B cell (primary cell): ENCODE results near the gene RAP1GAP. TPM values are rescaled to one million over a fixed set of nuclear protein-coding genes. Genes with fewer than 3 reads are reported as not detected.

ENCODE experiments used
- ATAC-seq: fragments of 200-7000 bp; cut with Tn5 transposase; one replicate; pipeline ENCODE4 v1.10.0; 2021; ENCODE audit warnings: low read depth, mild to moderate bottlenecking, moderate number of reproducible peaks, moderate library complexity
- CTCF ChIA-PET: fragments of 350-600 bp; sonication (Branson Sonifier 250); formaldehyde crosslinking; loops from one replicate; lab custom pipeline; 2021; ENCODE audit warnings: antibody characterized with exemption, inconsistent platforms; lab: Charles Lee
- POLR2A ChIA-PET: fragments of 350-600 bp; sonication (Branson Sonifier 250); formaldehyde crosslinking; loops from one replicate; lab custom pipeline; 2021; ENCODE audit warnings: antibody characterized with exemption; lab: Charles Lee
- DNase-seq: peaks from one replicate; pipeline ENCODE4 v3.0.0; 2013
- H2AFZ ChIP-seq: 2 replicates; pipeline ENCODE4 v1.6.1; 2012; ENCODE audit warnings: mild to moderate bottlenecking, low read depth, low read length; ENCODE audit not compliant: insufficient read depth, poor library complexity, severe bottlenecking
- H3K27ac ChIP-seq, 2 donors: 1 replicate in 1 of 2; 2 replicates in 1 of 2; pipeline ENCODE4 v1.5.1; 2012 to 2013; ENCODE audit warnings: low read length in 2 of 2, mild to moderate bottlenecking in 2 of 2, moderate library complexity in 1 of 2
- H3K27me3 ChIP-seq, 4 experiments: fragments of 200-600 bp in 1 of 4; sonication (generic) in 1 of 4; replicated peaks in 1 of 4; 1 replicate in 2 of 4; 2 replicates in 2 of 4; pipeline versions ENCODE4 v1.6.1 to v1.7.0; 2013 to 2016; ENCODE audit warnings: low read length in 3 of 4, mild to moderate bottlenecking in 2 of 4, mixed read lengths in 1 of 4, moderate library complexity in 1 of 4; ENCODE audit not compliant: insufficient read depth in 4 of 4, control insufficient read depth in 3 of 4; ENCODE audit errors: control extremely low read depth in 1 of 4
- H3K36me3 ChIP-seq, 2 experiments: replicated peaks in 1 of 2; 1 replicate in 1 of 2; 2 replicates in 1 of 2; pipeline versions ENCODE4 v1.6.1 to v1.7.1; 2013; ENCODE audit warnings: low read length in 1 of 2; ENCODE audit not compliant: insufficient read depth in 2 of 2, control insufficient read depth in 1 of 2; ENCODE audit errors: control extremely low read depth in 1 of 2, extremely low read depth in 1 of 2
- H3K4me1 ChIP-seq, 2 donors: fragments of 200-600 bp in 1 of 2; sonication (generic) in 1 of 2; 1 replicate in 1 of 2; 2 replicates in 1 of 2; pipeline versions ENCODE4 v1.5.1 to v1.6.1; 2013 to 2017; ENCODE audit warnings: low read length in 2 of 2; ENCODE audit not compliant: control insufficient read depth in 2 of 2, insufficient read depth in 2 of 2
- H3K4me2 ChIP-seq: replicated peaks from 2 replicates; pipeline ENCODE3; 2012; ENCODE audit warnings: mild to moderate bottlenecking, low read depth, low read length; ENCODE audit not compliant: poor library complexity, severe bottlenecking
- H3K4me3 ChIP-seq, 5 experiments: fragments of 200-600 bp in 1 of 5; sonication (generic) in 1 of 5; 1 replicate in 3 of 5; 2 replicates in 2 of 5; pipeline versions ENCODE4 v1.5.1 to v1.7.0; 2011 to 2016; ENCODE audit warnings: low read length in 4 of 5, mild to moderate bottlenecking in 4 of 5, low read depth in 2 of 5, control low read depth in 1 of 5, moderate library complexity in 1 of 5; ENCODE audit not compliant: insufficient read depth in 1 of 5; ENCODE audit errors: control extremely low read depth in 1 of 5, extremely low read depth in 1 of 5
- H3K79me2 ChIP-seq: fragments of 200-600 bp; sonication (generic); one replicate; pipeline ENCODE4 v1.6.0; 2016; ENCODE audit warnings: low read length; ENCODE audit not compliant: control insufficient read depth, insufficient read depth
- H3K9ac ChIP-seq: fragments of 200-600 bp; sonication (generic); 2 replicates; pipeline ENCODE4 v1.6.1; 2017; ENCODE audit warnings: mild to moderate bottlenecking, low read length, moderate library complexity
- H3K9me3 ChIP-seq, 3 donors: one replicate each; pipeline versions ENCODE4 v1.6.1 to v1.7.1; 2013; ENCODE audit warnings: low read length in 2 of 3; ENCODE audit not compliant: control insufficient read depth in 2 of 3, insufficient read depth in 1 of 3; ENCODE audit errors: control extremely low read depth in 1 of 3
- H4K20me1 ChIP-seq: 2 replicates; pipeline ENCODE4 v1.6.0; 2012; ENCODE audit warnings: mild to moderate bottlenecking, low read length; ENCODE audit not compliant: insufficient read depth, control insufficient read depth, poor library complexity, severe bottlenecking
- H3K27ac Mint-ChIP-seq: one replicate; pipeline ENCODE4 v1.8.0; 2021; ENCODE audit warnings: mixed read lengths
- H3K27me3 Mint-ChIP-seq: one replicate; pipeline ENCODE4 v1.8.0; 2021; ENCODE audit warnings: mixed read lengths
- H3K4me1 Mint-ChIP-seq: one replicate; pipeline ENCODE4 v1.8.0; 2021; ENCODE audit warnings: mixed read lengths
- H3K4me3 Mint-ChIP-seq: one replicate; pipeline ENCODE4 v1.8.0; 2021; ENCODE audit warnings: mixed read lengths
- H3K9me3 Mint-ChIP-seq: one replicate; pipeline ENCODE4 v1.8.0; 2022; ENCODE audit warnings: mixed read lengths; ENCODE audit not compliant: insufficient read depth
- EZH2 ChIP-seq: IDR thresholded peaks from 2 replicates; pipeline ENCODE4 v1.6.1; 2012; ENCODE audit warnings: borderline replicate concordance, low read depth, mild to moderate bottlenecking, moderate library complexity, low read length; ENCODE audit not compliant: insufficient read depth, poor library complexity, severe bottlenecking
- WGBS: methylation state at CpG from one replicate; pipeline ENCODE4 v1.1.5; 2013; ENCODE audit warnings: missing lambda C conversion rate; ENCODE audit not compliant: insufficient coverage; 5-methylcytosine and 5-hydroxymethylcytosine counted together
- intact Hi-C: fragments of 100-400 bp; cut with micrococcal nuclease; formaldehyde crosslinking; loops from one replicate; pipeline ENCODE4 v1.10.0; 2022
- polyA plus RNA-seq: library from polyadenylated mRNA; depleted of rRNA; stranded (reverse); fragments of >200 nt; gene quantifications from 2 replicates; pipeline ENCODE4 v1.2.3, GENCODE V29; 2012
- total RNA-seq, 2 donors: library from RNA; stranded (reverse); fragments of 120-200 nt in 1 of 2; gene quantifications; 1 replicate in 1 of 2; 2 replicates in 1 of 2; pipeline versions ENCODE4 v1.2.3 to v1.2.4, GENCODE V29; 2013 to 2022
- TF ChIP-seq, protein P1 (sequence below): fragments of 200-600 bp; IDR thresholded peaks from one replicate; pipeline ENCODE4 v1.8.0; 2022; ENCODE audit warnings: antibody characterized with exemption, mild to moderate bottlenecking

Gene RAP1GAP
- total and polyA plus RNA-seq, 2 donors (not counting 1 experiment from before 2014, with no cell fraction given): 0.07 to 0.09 TPM

DNA sequence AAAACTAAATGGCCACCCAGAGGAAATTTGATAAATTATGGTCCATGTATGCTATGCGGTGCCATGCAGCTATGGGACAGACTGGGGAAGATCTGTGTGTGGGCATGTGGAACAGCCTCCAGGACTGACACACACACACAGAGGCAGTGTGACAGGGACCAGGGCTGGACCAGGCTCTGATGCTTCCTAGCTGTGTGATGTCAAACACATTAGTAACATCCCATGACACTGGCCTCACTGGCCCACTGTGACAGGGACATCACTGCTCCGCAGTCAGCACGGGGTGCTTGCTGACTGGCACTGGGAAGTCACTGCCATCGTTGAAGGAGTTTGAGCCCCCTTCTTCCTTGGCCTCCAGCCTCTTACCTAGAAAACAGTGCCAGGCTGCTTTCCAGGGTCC, 13.9 kb downstream of the RAP1GAP start:
- Histone ChIP-seq H3K27ac (no peak overlapping the region), H2AFZ (no peak overlapping the region), H4K20me1 (no peaks in the 10 kb centered on the region), H3K79me2 (no peaks in the 10 kb centered on the region), H3K4me3 (no peak overlapping the region), H3K9ac (no peak overlapping the region), H3K4me1 (peaks cover 18 to 19% of the 10 kb centered on the region in 2 donors), H3K27me3 (peaks cover 0 to 34% (median 13%) of the 10 kb centered on the region in 4 experiments), H3K36me3 (no peaks in the 10 kb centered on the region), H3K4me2 (no peak overlapping the region), H3K9me3 (peaks cover 0 to 13% (median 0%) of the 10 kb centered on the region in 3 donors)
- H3K4me1 Mint-ChIP-seq: peaks cover 20% of the 10 kb centered on the region
- H3K27ac Mint-ChIP-seq: no peak overlapping the region
- intact Hi-C loops: loop anchor here (5.0 to 10.0 kb wide), 2 partner anchors 290 to 307 kb away; no protein-coding TSS in a partner anchor
- no peak for ATAC-seq
- H3K4me3 Mint-ChIP-seq: no peak overlapping the region
- 100% methylated on average over 4 of the region's 4 CpGs for WGBS
- no peak for TF ChIP-seq EZH2
- TF ChIP-seq, protein P1, sequence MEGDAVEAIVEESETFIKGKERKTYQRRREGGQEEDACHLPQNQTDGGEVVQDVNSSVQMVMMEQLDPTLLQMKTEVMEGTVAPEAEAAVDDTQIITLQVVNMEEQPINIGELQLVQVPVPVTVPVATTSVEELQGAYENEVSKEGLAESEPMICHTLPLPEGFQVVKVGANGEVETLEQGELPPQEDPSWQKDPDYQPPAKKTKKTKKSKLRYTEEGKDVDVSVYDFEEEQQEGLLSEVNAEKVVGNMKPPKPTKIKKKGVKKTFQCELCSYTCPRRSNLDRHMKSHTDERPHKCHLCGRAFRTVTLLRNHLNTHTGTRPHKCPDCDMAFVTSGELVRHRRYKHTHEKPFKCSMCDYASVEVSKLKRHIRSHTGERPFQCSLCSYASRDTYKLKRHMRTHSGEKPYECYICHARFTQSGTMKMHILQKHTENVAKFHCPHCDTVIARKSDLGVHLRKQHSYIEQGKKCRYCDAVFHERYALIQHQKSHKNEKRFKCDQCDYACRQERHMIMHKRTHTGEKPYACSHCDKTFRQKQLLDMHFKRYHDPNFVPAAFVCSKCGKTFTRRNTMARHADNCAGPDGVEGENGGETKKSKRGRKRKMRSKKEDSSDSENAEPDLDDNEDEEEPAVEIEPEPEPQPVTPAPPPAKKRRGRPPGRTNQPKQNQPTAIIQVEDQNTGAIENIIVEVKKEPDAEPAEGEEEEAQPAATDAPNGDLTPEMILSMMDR: no peak
- ChIA-PET CTCF (no interaction called here), POLR2A (interaction anchor here (0.6 kb wide), 1 partner anchor 290 kb away, joined by 7 read pairs; no protein-coding TSS in a partner anchor)
- H3K27me3 Mint-ChIP-seq: peaks cover 17% of the 10 kb centered on the region
- H3K9me3 Mint-ChIP-seq: no peaks in the 10 kb centered on the region
- no peak for DNase-seq

DNA sequence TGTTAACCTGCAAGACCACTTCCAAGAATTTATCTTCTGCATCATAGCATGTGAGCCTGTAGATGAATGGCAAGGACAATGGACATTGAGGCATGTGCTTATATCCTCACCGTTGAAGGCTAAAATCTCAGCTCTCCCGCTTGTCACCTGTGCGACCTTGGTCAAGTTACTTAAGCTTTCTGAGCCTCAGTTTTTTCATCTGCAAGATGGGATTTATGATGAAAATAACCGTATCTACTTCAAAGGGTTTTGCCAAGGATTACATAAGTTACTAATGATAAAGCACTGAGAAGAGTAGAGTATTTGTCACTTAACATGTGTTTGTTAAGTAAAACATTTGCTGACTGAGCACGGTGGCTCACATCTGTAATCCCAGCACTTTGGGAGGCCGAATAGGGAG, 14.9 kb downstream of the RAP1GAP start:
- Histone ChIP-seq H3K4me3 (no peak overlapping the region), H3K9me3 (peaks cover 0 to 13% (median 0%) of the 10 kb centered on the region in 3 donors), H2AFZ (no peak overlapping the region), H3K36me3 (no peaks in the 10 kb centered on the region), H4K20me1 (no peaks in the 10 kb centered on the region), H3K9ac (no peak overlapping the region), H3K4me1 (peaks cover 12 to 13% of the 10 kb centered on the region in 2 donors), H3K4me2 (no peak overlapping the region), H3K79me2 (no peaks in the 10 kb centered on the region), H3K27ac (no peak overlapping the region), H3K27me3 (peaks cover 0 to 35% (median 10%) of the 10 kb centered on the region in 4 experiments)
- Mint-ChIP-seq H3K9me3 (no peaks in the 10 kb centered on the region), H3K27me3 (peaks cover 16% of the 10 kb centered on the region), H3K4me1 (peaks cover 18% of the 10 kb centered on the region), H3K4me3 (no peak overlapping the region), H3K27ac (no peak overlapping the region)
- DNase-seq (no peak), ATAC-seq (no peak)
- ChIA-PET CTCF (no interaction called here), POLR2A (interaction anchor here (0.6 kb wide), 1 partner anchor 966 kb away, joined by 3 read pairs; no protein-coding TSS in a partner anchor)
- TF ChIP-seq EZH2: no peak
- TF ChIP-seq, protein P1: no peak
- WGBS: 97% methylated on average over 5 of the region's 6 CpGs
- intact Hi-C loops: loop anchor here (10.0 kb wide), 1 partner anchor 289 kb away; no protein-coding TSS in a partner anchor
